Mammary epithelial cell (primary cell): ENCODE data around the gene CDK7.

ENCODE experiments used
- CTCF ChIP-seq, 2 donors: IDR thresholded peaks in 1 of 2; conservative IDR thresholded peaks in 1 of 2; 2 replicates each; pipeline ENCODE4 v1.5.1; 2011 to 2012; ENCODE audit warnings: inconsistent platforms in 2 of 2, low read length in 2 of 2, mild to moderate bottlenecking in 2 of 2, control low read depth in 1 of 2, low read depth in 1 of 2; ENCODE audit not compliant: insufficient read depth in 1 of 2; ENCODE audit errors: extremely low read depth in 1 of 2
- EZH2 ChIP-seq: IDR thresholded peaks from 2 replicates; pipeline ENCODE4 v1.6.1; 2012; ENCODE audit warnings: low read length, inconsistent platforms, borderline replicate concordance

GRCh38 chr5:69231281-69231680 lies 3.4 kb upstream of the CDK7 start:
- TF ChIP-seq CTCF (conservative IDR thresholded peaks at IDR 0.05 in 1 of 2, IDR thresholded peaks at IDR 0.05 in 1 of 2; ENCODE audit: extremely low read depth in 1 of 2, insufficient read depth in 1 of 2, low read depth in 1 of 2, low read length in 2 of 2), result no peak
- no peak for TF ChIP-seq EZH2
